ENCODE measurements around the gene FBN2.

GRCh38 chr5:128303593-128303992, 234.5 kb downstream of the FBN2 start:
- TF ChIP-seq POLR2AphosphoS5 (IDR thresholded peaks at IDR 0.05; ENCODE audit: low read depth, low read length) (no peak), POLR2A (IDR thresholded peaks at IDR 0.05; ENCODE audit: low read depth, low read length) (no peak), TAF1 (IDR thresholded peaks at IDR 0.05; ENCODE audit: borderline replicate concordance, low read depth, low read length) (no peak)
